Skeletal muscle tissue (tissue), 4 donors: ENCODE measurements around the gene ANTXR1. TPM values are rescaled to one million over a fixed set of nuclear protein-coding genes. Genes with fewer than 3 reads are reported as not detected.

Source experiments
- H3K27ac ChIP-seq: one replicate; pipeline ENCODE4 v1.7.0; 2013; ENCODE audit warnings: mild to moderate bottlenecking, low read depth, low read length, inconsistent platforms
- H3K27me3 ChIP-seq, 3 donors: one replicate each; pipeline ENCODE4 v1.7.0; 2013; ENCODE audit warnings: low read length in 3 of 3; ENCODE audit not compliant: control insufficient read depth in 3 of 3, insufficient read depth in 3 of 3
- H3K36me3 ChIP-seq, 3 donors: one replicate each; pipeline ENCODE4 v1.7.0; 2013; ENCODE audit warnings: low read length in 3 of 3; ENCODE audit not compliant: control insufficient read depth in 3 of 3, insufficient read depth in 3 of 3
- H3K4me1 ChIP-seq, 3 donors: one replicate each; pipeline ENCODE4 v1.7.0; 2013; ENCODE audit warnings: low read length in 3 of 3, mild to moderate bottlenecking in 3 of 3; ENCODE audit not compliant: control insufficient read depth in 3 of 3, insufficient read depth in 3 of 3
- H3K4me3 ChIP-seq, 3 donors: one replicate each; pipeline ENCODE4 v1.7.0; 2013; ENCODE audit warnings: low read length in 3 of 3
- H3K9ac ChIP-seq, 3 donors: one replicate each; pipeline ENCODE4 v1.7.0; 2013; ENCODE audit warnings: low read length in 3 of 3, mild to moderate bottlenecking in 3 of 3, moderate library complexity in 2 of 3, low read depth in 1 of 3
- H3K9me3 ChIP-seq, 3 donors: one replicate each; pipeline ENCODE4 v1.7.0; 2013; ENCODE audit warnings: low read length in 3 of 3; ENCODE audit not compliant: control insufficient read depth in 3 of 3
- total RNA-seq: library from RNA; depleted of rRNA; stranded (reverse); fragments of >200 nt; gene quantifications from one replicate; pipeline ENCODE4 v1.2.3, GENCODE V29; 2014
- donor health status: Osteomylitis.

Gene ANTXR1
- total RNA-seq, 1 donor from 2014 or later: 86.6 TPM

- H3K36me3 ChIP-seq: peaks cover 0 to 2% (median 0%) of the 10 kb centered on the region in 3 donors
- no peak overlapping the region for H3K4me3 ChIP-seq
- H3K4me1 ChIP-seq: peaks cover 8 to 15% (median 12%) of the 10 kb centered on the region in 3 donors
- no peaks in the 10 kb centered on the region for H3K9me3 ChIP-seq
- peaks cover 0 to 3% (median 0%) of the 10 kb centered on the region in 3 donors for H3K27me3 ChIP-seq
- peak overlapping the region; percentile 25 for H3K27ac ChIP-seq
- peak overlapping the region in 1 of 3 donors; percentile 25 for H3K9ac ChIP-seq
These were observed 136.7 kb downstream of the ANTXR1 start for GRCh38 chr2:69149631-69150215.

- H3K27ac ChIP-seq: no peak overlapping the region
- H3K4me1 ChIP-seq: peaks cover 10 to 14% (median 10%) of the 10 kb centered on the region in 3 donors
These were observed 139.0 kb downstream of the ANTXR1 start for GRCh38 chr2:69151931-69152330.

GRCh38 chr2:69152847-69153583 is 140.0 kb downstream of the ANTXR1 start:
- Histone ChIP-seq H3K27ac (no peak overlapping the region), H3K9me3 (no peaks in the 10 kb centered on the region), H3K36me3 (peaks cover 0 to 2% (median 0%) of the 10 kb centered on the region in 3 donors), H3K4me1 (peaks cover 10 to 11% (median 10%) of the 10 kb centered on the region in 3 donors), H3K27me3 (peaks cover 0 to 3% (median 0%) of the 10 kb centered on the region in 3 donors), H3K9ac (no peak overlapping the region), H3K4me3 (no peak overlapping the region)

More at GRCh38 chr2:69151931-69152330, 139.0 kb downstream of the ANTXR1 start:
- no peak overlapping the region for H3K4me3 ChIP-seq
- no peak overlapping the region for H3K9ac ChIP-seq
- no peaks in the 10 kb centered on the region for H3K9me3 ChIP-seq
- H3K36me3 ChIP-seq: peaks cover 0 to 2% (median 0%) of the 10 kb centered on the region in 3 donors
- peaks cover 0 to 3% (median 0%) of the 10 kb centered on the region in 3 donors for H3K27me3 ChIP-seq

GRCh38 chr2:69154106-69154505 is 141.1 kb downstream of the ANTXR1 start:
- H3K36me3 ChIP-seq: peaks cover 0 to 2% (median 0%) of the 10 kb centered on the region in 3 donors
- H3K4me1 ChIP-seq: peaks cover 8 to 10% (median 10%) of the 10 kb centered on the region in 3 donors
- H3K9ac ChIP-seq: no peak overlapping the region
- no peak overlapping the region for H3K27ac ChIP-seq
- no peak overlapping the region for H3K4me3 ChIP-seq
- no peaks in the 10 kb centered on the region for H3K27me3 ChIP-seq
- H3K9me3 ChIP-seq: no peaks in the 10 kb centered on the region

- no peaks in the 10 kb centered on the region for H3K9me3 ChIP-seq
- H3K4me1 ChIP-seq: peaks cover 3 to 5% (median 3%) of the 10 kb centered on the region in 3 donors
- no peak overlapping the region for H3K27ac ChIP-seq
- no peak overlapping the region for H3K9ac ChIP-seq
- no peak overlapping the region for H3K4me3 ChIP-seq
- peaks cover 0 to 2% (median 0%) of the 10 kb centered on the region in 3 donors for H3K36me3 ChIP-seq
- H3K27me3 ChIP-seq: no peaks in the 10 kb centered on the region
These were observed 143.6 kb downstream of the ANTXR1 start for GRCh38 chr2:69156624-69157023.

GRCh38 chr2:69157441-69157840 is 144.5 kb downstream of the ANTXR1 start:
- no peaks in the 10 kb centered on the region for H3K9me3 ChIP-seq
- no peak overlapping the region for H3K4me3 ChIP-seq
- H3K36me3 ChIP-seq: peaks cover 0 to 2% (median 0%) of the 10 kb centered on the region in 3 donors
- H3K9ac ChIP-seq: no peak overlapping the region
- H3K27me3 ChIP-seq: no peaks in the 10 kb centered on the region
- H3K4me1 ChIP-seq: peaks cover 3 to 5% (median 4%) of the 10 kb centered on the region in 3 donors
- no peak overlapping the region for H3K27ac ChIP-seq

- Histone ChIP-seq H3K9ac (no peak overlapping the region), H3K4me1 (peaks cover 5 to 14% (median 11%) of the 10 kb centered on the region in 3 donors), H3K36me3 (no peaks in the 10 kb centered on the region), H3K9me3 (no peaks in the 10 kb centered on the region), H3K27me3 (no peaks in the 10 kb centered on the region), H3K27ac (no peak overlapping the region), H3K4me3 (no peak overlapping the region)
These were observed 147.0 kb downstream of the ANTXR1 start for GRCh38 chr2:69159986-69160385.

GRCh38 chr2:69162057-69162456 is 149.1 kb downstream of the ANTXR1 start:
- peaks cover 7 to 18% (median 12%) of the 10 kb centered on the region in 3 donors for H3K4me1 ChIP-seq
- H3K27ac ChIP-seq: no peak overlapping the region
- H3K36me3 ChIP-seq: no peaks in the 10 kb centered on the region
- H3K9ac ChIP-seq: no peak overlapping the region
- no peaks in the 10 kb centered on the region for H3K9me3 ChIP-seq
- no peaks in the 10 kb centered on the region for H3K27me3 ChIP-seq
- H3K4me3 ChIP-seq: no peak overlapping the region

- Histone ChIP-seq H3K27me3 (no peaks in the 10 kb centered on the region), H3K4me3 (no peak overlapping the region), H3K4me1 (peaks cover 7 to 22% (median 21%) of the 10 kb centered on the region in 3 donors), H3K9ac (no peak overlapping the region), H3K27ac (no peak overlapping the region), H3K36me3 (no peaks in the 10 kb centered on the region), H3K9me3 (no peaks in the 10 kb centered on the region)
These were observed 150.1 kb downstream of the ANTXR1 start for GRCh38 chr2:69163109-69163508.

GRCh38 chr2:69163556-69163955 is 150.6 kb downstream of the ANTXR1 start:
- no peak overlapping the region for H3K4me3 ChIP-seq
- no peak overlapping the region for H3K27ac ChIP-seq
- H3K9me3 ChIP-seq: no peaks in the 10 kb centered on the region
- H3K9ac ChIP-seq: no peak overlapping the region
- peaks cover 10 to 24% (median 22%) of the 10 kb centered on the region in 3 donors for H3K4me1 ChIP-seq
- H3K27me3 ChIP-seq: no peaks in the 10 kb centered on the region
- no peaks in the 10 kb centered on the region for H3K36me3 ChIP-seq
